Subcutaneous adipose tissue (tissue), 4 donors: ENCODE measurements around the gene GJB5. TPM values are rescaled to one million over a fixed set of nuclear protein-coding genes. Genes with fewer than 3 reads are reported as not detected.

Experiments used
- CTCF ChIP-seq: fragments of 450-650 bp; IDR thresholded peaks from one replicate; pipeline ENCODE4 v1.5.1; 2016; ENCODE audit warnings: low read depth, mild to moderate bottlenecking, control low read depth, antibody characterized with exemption, moderate library complexity
- total RNA-seq, 4 donors: library from RNA; depleted of rRNA; stranded (reverse); fragments of >200 nt; gene quantifications; one replicate each; pipeline ENCODE4 v1.1.0, GENCODE V29; 2016

Gene GJB5
- total RNA-seq, 4 donors from 2014 or later = not detected

DNA sequence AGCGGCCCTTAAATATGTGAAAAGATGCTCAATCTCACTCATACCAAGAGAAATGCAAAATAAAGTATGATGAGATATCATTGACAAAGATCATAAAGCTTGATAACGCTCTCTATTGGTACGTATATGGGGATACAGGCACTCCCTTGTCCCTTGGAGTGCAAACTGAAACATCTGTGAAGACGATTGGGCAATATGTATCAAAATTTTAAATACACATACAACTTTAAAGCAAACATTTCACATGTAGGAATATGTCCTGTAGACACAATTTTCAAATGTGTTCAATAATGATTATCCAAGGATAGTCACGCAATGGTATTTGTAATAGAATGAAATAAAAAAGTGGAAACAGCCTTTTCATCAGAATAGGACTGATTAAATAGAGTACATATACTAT lies 24.2 kb downstream of the GJB5 start:
- TF ChIP-seq CTCF = no peak

DNA sequence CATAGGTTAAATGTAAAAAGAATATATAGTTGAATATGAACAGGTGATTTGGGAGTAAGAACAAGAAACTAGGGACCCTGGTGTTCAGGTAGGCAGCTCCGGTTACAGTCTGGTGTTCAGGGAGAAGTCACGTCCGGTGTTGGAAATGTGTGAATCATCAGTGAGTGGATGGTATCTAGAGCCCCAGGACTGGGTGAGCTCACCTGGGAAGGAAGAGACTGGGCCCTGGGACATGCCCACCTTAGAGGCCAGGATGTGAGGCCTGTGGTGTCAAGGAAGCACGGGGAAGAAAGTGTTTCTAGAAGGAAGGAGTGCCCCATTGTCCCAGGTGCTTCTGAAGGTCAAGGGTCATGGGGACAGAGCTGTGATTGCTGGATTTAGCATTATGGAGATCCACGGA lies 24.7 kb downstream of the GJB5 start:
- no peak for TF ChIP-seq CTCF

GRCh38 chr1:34779962-34780361 lies 25.1 kb downstream of the GJB5 start:
- TF ChIP-seq CTCF = no peak

DNA sequence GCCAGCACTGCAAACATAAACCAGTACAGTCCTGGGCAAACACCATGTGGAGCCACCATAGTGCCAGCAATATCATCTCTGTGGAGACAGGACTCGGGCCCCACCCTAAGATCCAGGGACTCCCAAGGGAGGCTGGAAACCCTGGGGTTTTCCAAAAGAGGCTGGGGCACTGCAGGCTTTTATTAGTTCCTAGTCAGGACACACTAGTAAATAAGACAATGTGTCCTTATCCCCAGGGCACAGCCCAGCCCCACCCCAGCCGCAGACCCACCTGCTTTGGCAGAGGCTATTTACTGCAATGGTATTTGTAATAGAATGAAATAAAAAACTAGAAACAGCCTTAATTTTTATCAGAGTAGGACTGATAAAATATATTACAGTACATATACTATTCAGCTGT lies 25.7 kb downstream of the GJB5 start:
- TF ChIP-seq CTCF = no peak

- no peak for TF ChIP-seq CTCF
These were observed 26.4 kb downstream of the GJB5 start, which contains the start of gene GJB3 for GRCh38 chr1:34781071-34781843. Gene GJB3, plus strand, starts transcription at chr1:34781214. Its CDS starts 3,549 bp downstream, at chr1:34784763.

DNA sequence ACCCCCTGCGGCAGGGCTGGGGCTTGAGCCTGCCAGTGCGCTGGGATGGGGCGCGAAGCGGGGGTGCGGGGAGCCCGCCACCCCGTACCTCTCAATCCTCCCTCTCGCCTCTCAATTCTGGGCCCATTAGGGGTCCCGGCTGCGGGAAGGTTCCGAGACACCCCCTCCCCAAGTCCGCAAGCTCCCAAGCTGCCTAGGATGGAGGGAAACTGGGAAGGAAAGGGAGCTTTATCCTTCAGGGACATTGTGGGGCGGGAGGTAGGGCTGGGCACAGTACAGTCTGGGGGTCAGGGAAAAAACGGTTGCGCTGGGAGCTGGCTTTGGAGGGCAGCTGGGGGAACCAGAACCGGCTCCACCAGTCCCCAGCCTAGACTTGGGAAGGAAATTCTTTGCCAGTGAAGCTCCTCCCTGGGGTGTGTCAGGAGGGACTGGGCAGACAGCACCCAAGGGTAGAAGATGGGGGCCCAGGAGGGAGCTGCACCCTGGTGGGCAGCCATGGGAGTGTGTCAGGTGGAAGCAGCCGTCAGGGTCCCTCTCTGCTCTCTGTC lies 27.1 kb downstream of the GJB5 start:
- TF ChIP-seq CTCF = no peak

DNA sequence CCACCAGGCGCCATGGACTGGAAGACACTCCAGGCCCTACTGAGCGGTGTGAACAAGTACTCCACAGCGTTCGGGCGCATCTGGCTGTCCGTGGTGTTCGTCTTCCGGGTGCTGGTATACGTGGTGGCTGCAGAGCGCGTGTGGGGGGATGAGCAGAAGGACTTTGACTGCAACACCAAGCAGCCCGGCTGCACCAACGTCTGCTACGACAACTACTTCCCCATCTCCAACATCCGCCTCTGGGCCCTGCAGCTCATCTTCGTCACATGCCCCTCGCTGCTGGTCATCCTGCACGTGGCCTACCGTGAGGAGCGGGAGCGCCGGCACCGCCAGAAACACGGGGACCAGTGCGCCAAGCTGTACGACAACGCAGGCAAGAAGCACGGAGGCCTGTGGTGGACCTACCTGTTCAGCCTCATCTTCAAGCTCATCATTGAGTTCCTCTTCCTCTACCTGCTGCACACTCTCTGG lies 29.9 kb downstream of the GJB5 start:
- TF ChIP-seq CTCF = no peak
